ENCODE data around the gene NUP214.
"Not testable (repeated sequence)": the region's sequence is repeated elsewhere in the genome, so short reads cannot be mapped to it uniquely, and the experiment has no call there.

The NUP214 gene

DNA sequence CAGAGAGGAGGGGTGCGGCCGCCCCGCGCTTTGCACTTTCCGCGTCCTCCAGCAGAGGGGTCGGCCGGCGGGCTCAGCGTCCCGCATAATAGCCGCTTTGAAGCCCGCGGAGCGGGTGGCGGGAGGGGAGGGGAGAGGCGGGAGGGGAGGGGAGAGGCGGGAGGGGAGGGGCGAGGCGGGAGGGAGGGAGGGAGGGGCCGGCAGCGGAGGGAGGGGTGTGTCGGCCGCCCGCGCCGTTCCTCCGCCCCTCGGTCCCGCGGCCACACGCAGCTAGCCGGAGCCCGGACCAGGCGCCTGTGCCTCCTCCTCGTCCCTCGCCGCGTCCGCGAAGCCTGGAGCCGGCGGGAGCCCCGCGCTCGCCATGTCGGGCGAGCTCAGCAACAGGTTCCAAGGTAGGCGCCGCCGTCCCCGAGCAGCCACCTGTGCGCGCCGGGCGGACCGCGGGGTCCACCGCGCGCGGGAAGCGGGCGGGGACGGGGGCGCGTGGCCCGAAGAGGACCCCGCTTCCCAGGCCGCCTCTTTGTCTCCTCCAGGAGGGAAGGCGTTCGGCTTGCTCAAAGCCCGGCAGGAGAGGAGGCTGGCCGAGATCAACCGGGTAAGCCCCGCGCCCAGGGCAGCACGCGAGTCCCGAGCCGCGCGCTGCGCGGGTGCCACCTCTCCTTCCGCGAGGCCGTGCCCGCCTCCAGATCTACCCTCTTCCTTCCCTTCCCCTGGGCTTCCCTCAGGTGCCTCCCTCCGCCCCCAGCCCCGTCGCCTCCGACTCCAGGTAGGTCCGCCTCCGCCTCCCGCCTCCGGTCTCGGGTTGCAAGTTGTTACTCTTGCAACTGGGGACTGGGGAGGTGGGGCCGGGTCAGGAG is 28.9 kb upstream of the NUP214 start, which contains the start of gene AIF1L:
TSS of gene AIF1L (plus strand) at position 263 of the 857 bp plus-strand sequence. CDS start at position 362, 99 bp downstream.
- DNase-seq: peak in 48 of 56 donors; percentile 28 to 84 (median 70)

DNA sequence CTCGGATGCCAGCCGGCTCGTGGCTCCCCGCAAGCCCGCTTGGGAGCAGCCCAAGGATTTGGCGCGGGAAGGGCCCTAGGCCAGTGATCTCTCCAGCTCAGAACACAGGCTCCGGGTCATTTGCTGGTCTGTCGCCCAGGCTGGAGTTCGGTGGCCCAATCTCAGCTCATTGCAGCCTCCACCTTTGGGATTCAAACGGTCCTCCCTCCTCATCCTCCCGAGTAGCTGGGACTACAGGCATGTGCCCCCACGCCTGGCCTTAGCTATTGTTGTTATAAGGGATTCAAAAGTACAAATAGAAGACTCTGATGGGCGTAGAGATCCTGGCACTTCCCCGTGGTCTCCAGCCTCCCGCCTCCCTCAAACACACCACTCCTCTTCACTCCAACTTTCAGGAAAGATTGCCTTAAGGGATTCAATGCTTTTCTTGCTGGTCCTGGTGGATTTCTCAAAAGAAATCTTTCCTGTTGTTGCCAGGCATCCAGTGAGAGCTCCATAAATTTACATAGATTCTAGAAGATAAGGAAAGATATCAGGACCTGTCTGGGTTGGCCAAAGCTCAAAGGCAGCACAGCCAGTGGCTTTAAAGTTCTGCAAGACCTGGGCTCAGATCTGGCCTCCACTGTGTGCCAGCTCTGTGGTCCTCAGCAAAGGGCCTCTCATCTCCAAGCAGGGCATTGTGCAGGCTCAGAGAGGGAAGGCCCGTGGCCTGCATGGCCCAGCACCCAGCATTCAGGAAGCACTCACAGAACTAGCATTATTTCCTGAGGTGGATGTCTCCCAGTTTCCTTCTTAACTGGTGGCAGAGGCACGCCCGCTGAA is 28.0 kb upstream of the NUP214 start:
- peak in 6 of 56 donors; percentile 15 to 29 (median 21) for DNase-seq

DNA sequence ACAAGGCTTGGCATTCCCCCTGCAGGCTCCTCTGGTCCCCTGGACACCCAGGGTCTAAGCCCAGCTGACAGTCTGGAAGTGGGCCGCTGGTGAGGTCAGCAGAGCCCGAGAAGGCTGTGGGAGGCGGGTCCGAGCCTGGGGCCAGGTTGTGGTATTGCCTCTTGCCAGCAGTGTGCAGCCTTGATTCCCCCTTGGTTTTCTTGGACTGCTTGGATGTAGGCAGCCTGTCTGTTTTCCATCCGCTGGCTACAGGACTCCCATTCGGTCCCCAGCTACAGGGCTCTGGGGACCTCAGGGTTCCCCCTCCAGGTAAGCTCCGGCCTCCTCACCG is 27.5 kb upstream of the NUP214 start:
- DNase-seq: peak in 14 of 56 donors; percentile 8 to 49 (median 30)

DNA sequence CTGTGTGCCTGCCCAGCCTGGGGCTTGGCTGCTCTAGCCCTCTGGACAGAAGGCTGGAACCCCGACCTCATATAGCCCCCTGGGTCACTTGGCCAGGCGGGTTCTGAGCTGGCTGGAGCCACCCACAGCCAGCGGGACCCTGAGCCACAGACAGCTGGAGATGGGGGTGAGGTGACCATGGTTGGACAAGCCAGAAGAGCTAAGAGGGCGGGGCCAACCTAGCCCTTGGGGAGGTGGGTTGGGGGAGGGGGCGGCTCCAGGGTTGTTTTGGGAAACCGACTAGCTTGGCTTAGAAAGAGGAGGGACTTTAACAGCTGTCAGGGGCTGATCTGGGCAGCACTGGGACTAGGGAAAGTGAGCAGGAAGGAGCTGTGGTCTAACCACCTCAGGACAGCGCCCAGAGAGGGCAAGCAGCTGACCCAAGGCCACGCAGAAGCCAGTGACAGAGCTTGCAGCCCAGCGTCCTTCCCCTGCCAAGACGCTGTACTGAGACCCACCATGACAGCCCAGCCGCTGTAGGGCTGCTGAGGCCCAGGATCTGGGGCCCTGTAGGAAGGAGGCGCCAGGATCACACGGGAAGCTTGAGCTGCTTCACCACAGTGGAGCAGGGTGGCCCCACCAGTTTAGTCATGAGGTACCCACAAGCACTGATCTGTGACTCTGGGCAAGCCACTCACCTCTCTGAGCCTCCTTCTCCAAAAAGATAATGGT is 26.8 kb upstream of the NUP214 start:
- peak in 1 of 56 donors; percentile 15 for DNase-seq

DNA sequence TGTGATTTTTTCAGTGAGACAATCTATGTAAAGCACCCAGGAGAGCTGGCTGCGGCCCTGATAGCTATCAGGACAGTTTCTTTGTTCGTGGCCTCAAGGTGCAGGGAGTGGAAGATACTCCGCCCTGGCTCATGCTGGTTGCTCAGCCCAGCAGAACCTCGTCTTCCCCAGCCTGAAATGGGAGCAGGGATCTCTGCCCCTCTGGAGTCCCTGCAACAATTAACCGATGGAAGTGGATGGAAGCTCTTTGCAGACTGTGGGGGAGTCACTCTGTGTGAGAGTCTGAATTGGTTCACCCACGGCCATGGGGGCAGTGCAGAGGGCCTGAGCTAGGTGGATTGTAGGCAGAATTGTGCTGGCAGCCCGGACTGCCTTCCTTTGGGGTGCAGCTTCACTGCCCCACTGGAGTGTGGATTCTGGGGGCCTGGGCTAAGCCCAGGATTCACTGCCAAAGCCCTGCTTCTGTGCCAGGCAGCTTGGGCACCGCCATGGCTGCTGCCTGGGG is 26.2 kb upstream of the NUP214 start:
- peak in 3 of 56 donors; percentile 14 to 38 (median 31) for DNase-seq

DNA sequence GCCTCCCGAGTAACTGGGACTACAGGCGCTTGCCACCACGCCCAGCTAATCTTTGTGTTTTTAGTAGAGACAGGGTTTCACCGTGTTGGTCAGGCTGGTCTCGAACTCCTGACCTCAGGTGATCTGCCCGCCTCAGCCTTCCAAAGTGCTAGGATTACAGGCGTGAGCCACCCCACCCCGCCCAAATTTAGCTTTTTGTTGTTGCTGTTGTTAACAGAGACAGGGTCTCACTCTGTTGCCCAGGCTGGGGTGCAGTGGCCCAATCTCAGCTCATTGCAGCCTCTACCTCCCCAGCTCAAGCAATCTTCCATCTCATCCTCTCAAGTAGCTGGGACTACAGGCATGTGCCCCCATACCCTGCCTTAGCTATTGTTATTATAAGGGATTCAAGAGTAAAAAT is 25.5 kb upstream of the NUP214 start:
- not testable (repeated sequence) for DNase-seq

DNA sequence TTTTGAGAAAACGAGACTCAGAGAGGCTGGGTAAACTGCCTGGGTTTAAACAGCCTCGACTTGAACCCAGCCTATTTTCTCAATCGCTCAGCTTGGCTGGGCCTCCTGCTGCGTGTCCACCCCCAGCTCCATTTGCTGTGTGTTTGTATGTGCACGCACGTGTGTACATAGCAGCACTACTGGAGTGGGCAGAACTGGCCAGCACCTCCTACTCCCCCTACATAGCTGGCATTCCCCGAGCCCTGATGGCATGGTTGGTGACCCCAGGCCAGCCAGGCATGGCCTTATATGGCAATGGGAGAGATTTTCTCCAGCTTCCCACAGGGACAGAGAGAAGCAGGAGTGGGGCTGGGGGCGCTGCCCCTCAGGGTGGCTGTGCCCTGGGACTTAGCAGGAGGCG is 24.9 kb upstream of the NUP214 start:
- DNase-seq: no peak

DNA sequence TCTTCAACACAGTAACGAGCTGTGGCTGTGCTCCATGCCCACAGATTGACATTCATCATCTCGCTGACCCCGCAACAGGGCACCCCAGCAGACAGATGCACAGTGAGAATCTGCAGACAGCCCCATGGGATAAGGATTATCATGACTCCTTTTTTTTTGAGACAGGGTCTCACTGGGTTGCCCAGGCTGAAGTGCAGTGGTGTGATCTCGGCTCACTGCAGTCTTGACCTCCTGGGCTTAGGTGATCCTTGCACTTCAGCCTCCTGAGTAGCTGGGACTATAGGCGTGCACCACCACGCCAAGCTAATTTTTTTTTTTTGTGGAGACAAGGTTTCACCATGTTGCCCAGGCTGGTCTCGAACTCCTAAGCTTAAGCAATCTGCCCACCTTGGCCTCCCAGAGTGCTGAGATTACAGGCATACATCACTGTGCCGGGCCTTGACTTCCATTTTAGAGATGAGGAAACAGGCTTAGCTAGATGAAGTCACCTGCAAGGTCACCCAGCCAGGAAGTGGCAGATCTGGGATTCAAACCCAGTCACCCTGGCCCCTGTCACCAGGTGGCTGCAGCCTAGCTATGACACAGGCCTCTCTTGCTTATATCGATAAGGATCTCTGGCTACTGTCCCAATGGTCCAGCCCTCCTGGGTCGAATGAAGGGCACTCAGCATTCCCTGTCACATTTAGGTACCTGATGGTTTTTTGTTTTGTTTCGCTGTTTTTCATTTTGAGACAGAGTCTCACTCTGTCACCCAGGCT is 24.0 kb upstream of the NUP214 start:
- no peak for DNase-seq

DNA sequence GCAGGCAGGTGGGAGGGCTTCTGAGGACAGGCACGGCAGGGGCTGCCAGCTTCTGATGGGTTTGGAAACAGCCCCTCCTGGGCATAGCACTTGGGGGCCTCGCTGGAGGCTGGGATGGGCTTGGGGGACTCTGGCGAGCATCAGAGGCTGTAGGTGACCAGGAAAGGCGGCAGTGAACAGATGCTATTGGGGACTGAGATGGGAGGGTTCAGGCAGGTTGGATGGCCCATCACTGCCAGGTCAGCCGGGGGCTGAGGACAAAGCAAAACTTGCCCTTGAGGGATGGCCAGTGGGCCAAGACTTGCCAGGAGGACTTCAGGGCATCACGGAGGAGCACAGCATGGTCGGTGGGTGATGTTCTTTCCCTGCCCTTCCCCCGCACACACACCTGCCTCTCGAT is 22.4 kb upstream of the NUP214 start:
- DNase-seq: no peak

DNA sequence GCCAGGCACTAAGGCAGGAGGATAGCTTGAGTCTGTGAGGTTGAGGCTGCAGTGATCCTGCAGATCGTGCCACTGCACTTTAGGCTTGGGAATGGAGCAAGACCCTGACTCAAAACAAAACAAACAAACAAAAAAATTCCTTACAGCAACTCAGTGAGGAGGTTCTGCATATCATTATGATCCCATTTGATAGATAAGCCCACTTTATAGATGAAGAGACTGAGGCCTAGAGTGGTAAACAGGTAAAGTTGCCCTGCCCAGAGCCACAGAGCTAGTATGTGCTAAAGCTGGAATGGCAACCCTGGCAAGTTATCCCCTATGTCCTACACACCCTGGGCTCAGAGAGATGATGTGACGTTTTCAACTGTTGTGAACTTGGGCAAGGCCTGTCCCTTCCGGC is 21.9 kb upstream of the NUP214 start:
- DNase-seq: no peak

DNA sequence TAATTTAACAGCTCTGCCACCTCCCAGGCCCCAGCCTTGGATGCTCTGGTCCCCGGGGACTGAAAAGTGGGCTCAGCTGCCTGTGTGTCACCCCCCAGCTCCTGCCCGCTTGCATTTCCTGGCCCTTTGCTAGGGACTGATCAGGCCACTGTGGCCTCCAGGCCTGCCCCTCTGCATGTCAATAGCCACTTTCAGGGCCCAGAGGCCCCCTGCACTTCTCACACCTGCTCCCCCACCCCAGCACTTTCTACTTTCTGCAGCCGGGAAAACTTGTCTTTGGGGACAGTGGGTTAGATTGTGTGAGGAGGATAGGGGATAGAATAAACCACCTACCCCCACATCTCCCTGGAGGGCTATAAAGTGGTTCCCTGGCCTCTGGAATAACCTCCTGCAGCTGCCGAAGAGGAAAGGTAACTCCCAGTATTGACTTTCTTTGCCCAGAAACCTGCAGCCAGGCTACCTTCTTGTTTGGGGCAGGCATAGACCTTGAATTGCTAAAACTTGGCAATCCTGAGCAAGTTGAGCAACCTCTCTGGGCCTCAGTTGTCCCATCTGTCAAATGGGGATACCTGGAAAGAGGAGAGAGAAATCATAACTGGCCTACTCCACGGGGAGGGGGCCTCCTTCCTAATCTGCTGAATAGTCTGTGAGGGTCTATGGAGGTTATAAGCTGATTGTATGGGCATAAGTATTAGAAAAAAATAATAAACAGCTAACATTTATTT is 21.2 kb upstream of the NUP214 start:
- no peak for DNase-seq

DNA sequence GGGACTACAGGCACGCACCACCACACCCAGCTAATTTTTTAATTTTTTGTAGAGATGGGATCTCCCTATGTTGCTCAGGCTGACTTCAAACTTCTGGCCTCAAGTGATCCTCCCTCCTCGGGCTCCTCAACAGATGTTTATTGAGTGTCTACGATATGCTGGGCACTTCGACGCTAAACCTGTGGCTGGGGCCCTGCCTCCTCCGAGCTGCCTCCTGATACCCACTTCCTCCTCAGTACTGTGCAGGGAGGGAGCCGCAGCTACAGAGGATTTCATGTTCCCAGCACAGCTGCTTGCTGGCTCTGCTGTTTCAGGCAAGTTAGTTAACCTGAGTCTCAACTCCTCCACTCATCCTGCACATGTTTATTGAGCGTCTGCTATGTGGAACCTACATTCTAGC is 19.4 kb upstream of the NUP214 start:
- DNase-seq: no peak

DNA sequence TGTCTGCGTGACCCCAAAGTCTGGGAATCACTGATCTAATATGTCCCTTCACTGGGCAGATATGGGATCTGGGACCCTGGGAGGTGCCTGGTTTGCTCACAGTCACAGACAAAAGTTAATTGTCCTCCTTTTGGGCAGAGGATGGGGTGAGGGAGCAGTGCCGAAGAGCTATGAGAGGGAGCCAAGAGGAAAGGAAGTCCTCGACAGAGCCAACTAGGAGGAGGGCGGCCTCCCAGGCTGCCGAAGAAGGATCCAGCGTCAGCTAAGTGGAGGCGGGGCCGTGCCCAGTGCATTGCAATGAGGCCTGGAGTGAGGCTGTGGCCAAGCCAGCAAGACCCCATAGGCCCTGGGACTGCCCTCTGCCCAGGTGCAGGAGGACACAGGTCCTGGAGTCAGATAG is 17.6 kb upstream of the NUP214 start:
- DNase-seq: peak in 34 of 56 donors; percentile 15 to 74 (median 36)

DNA sequence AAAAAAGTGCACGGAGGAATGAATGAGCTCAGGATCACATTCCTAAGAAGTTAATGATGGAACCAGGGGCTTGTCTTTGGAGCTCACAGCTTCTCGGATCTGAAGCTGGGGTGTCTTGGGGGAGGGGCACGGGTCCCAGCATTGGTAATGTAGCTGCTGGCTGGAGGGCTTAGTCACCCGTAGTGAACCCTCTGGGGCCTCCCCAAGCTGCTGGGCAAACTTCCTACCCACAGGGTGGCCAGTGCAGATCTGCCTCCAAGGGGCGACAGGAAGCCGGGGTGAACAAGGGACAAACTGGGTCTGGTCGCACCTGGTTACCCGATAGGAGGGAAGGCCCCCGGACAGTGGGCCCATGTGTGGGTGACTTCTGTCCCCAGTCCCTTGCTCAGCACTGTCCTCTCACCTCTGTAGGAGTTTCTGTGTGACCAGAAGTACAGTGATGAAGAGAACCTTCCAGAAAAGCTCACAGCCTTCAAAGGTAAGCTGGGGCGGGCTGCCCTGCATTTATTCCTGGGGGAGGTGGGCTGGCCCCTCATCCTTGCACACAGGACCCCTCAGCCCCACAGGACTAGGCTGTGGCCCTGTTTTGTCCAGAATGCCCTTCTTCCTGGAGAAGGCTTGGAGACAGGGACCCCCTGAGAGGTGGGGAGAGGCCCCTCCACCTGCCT is 14.1 kb upstream of the NUP214 start:
- DNase-seq: peak in 7 of 56 donors; percentile 25 to 75 (median 36)

DNA sequence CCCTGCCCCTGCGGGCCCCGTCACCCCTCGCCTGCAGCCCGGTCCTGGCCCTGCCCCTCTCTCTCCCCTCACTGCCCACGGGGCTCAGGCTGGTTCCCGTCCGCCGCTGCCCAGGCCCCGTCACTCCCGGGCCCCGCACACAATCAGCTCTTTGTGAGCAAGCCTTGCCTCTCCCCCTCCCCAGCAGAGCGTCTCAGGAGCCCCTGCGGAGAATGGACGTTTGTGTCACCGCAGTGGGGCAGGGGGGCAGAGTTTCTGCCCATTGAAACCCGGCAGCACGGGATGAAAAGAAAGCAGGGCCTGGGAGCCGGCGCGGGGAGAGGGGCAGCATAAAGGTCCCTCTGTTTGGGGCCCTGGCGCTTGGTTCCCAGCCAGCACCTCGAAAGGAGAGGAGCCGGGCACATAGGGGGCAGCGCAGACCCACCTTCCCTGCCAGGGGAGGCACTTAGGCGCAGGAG is 13.5 kb upstream of the NUP214 start:
- DNase-seq: peak in 55 of 56 donors; percentile 47 to 98 (median 91)

DNA sequence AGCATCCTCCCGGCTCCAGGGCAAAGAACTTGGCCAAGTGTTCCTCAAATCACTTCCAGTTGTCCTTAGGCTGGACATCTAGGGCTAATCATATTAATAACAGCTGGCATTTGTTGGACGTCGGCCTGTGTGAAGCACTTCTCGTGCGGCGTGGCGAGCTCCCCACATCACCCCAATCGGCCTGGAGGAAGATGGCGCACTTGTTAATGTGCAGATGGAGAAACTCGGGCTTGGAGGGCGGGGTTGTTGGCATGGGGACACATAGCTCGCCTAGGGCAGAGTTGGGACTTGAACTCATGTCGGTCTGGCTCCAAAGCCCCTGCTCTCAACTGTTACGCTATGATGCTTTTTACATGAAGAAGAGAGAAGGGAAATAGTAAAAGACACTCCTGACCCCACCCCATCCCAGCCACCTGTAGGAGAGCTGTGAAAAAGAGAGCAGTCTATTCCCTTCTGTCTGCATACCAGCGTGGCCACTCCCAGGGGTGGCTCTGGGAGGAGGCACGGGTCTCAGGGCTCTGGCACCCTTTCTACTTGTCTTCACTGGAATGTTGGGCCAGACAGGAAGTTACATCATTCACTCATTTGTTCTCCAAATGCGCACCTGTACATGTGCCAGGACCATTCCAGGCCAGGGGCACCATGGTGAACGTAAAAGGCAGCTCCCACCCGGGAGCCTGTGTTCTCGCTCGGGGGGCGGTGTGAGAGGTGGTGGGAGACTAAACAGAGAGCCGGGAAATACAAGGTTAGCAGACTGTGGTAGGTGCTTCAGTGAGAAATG is 12.8 kb upstream of the NUP214 start:
- peak in 14 of 56 donors; percentile 25 to 77 (median 59) for DNase-seq

DNA sequence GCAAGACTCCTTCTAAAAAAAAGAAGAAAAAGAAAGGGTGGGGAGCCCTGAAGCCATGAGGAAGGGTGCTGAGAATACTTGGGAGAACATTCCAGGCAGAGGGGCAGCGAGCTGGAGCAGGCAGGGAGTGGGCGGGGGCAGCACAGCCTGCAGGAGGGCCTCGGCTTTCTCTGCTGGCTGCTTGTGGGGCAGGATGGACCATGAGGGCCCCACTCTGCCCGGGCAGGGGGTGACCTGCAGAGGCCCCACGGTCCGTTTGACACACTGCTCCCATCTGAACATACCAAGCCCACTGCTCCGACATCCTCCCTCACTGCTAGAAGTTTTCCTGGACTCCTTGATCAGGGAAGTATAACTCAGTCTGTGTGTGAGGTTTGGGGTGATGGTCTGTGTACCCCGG is 11.7 kb upstream of the NUP214 start:
- DNase-seq: no peak

DNA sequence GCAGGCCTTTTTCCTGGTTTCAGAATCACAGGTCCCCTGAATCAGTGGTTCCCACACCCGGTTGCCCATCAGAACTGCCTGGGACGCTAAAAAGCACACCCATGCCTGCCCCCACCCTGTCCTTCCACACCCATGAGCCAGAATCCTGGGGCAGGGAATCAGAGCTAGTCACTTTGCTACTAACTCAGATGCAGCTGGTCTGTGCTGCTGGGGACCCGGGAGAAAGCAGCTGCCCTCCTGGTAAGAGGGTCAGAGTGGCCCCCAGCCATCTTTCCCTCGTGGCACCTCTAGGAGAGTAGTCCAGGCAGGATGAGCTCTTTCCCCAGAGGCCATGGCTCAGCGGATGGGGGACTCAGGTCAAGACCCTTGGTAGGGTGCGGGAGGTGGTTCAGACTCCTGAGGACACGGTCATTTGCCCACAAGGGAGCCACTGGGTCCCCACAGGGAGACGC is 11.3 kb upstream of the NUP214 start:
- no peak for DNase-seq

All from nucleus accumbens (tissue), 56 donors.